Measurements from ENCODE around the gene PMIS2. TPM values are rescaled to one million over a fixed set of nuclear protein-coding genes. Genes with fewer than 3 reads are reported as not detected.

Gene PMIS2
- total and polyA plus RNA-seq, 2 of the 8 experiments (the other 6 are each of a cell fraction or from before 2014, with no cell fraction given): not detected

DNA sequence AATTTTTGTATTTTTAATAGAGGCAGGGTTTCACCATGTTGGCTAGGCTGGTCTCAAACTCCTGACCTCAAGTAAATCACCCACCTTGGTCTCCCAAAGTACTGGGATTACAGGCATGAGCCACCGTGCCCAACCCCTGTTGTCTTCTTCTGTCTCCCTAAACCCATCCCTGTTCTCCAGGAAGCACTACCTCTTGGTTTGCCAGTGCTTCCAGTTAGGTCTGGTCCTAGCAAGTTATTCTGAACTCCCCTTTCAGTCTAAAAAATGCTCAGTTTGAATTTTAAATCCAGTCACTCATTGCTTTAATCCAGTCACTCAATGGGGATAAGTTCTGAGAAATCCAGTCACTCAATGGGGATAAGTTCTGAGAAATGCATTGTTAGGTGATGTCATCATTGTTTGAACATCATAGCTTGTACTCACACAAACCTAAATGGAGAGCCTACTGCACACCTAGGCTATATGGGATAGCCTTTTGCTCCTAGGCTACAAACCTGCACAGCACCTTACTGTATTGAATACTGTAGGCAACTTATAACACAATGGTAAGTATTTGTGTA, 14.5 kb upstream of the PMIS2 start (continued):
- TF ChIP-seq CHD7 (IDR thresholded peaks at IDR 0.05; ENCODE audit: insufficient replicate concordance, low read length) (no peak), CBX5 (IDR thresholded peaks at IDR 0.05; ENCODE audit: low read depth, low read length) (no peak), YY1 (IDR thresholded peaks at IDR 0.05; ENCODE audit: low read depth, low read length) (no peak), CHD1 (IDR thresholded peaks at IDR 0.05; ENCODE audit: low read depth, low read length) (no peak), POLR2A (IDR thresholded peaks at IDR 0.05; ENCODE audit: control extremely low read depth in 1 of 2, low read depth in 2 of 2, low read length in 2 of 2) (no peak), SAP30 (IDR thresholded peaks at IDR 0.05; ENCODE audit: insufficient read depth, insufficient replicate concordance, low read length) (no peak), CEBPB (IDR thresholded peaks at IDR 0.05; ENCODE audit: low read depth, low read length) (no peak), MAFK (IDR thresholded peaks at IDR 0.05; ENCODE audit: low read depth, low read length) (no peak), SP2 (IDR thresholded peaks at IDR 0.05; ENCODE audit: low read length) (no peak), JUN (IDR thresholded peaks at IDR 0.05; ENCODE audit: low read depth, low read length) (no peak), ASH2L (IDR thresholded peaks at IDR 0.05; ENCODE audit: low read length) (no peak), TAF7 (optimal IDR thresholded peaks at IDR 0.05; ENCODE audit: borderline replicate concordance, low read depth, low read length) (no peak), CHD2 (IDR thresholded peaks at IDR 0.05; ENCODE audit: low read length) (no peak)
